CD14-positive monocyte (primary cell): Measurements from ENCODE around the gene FAM193A. TPM values are rescaled to one million over a fixed set of nuclear protein-coding genes. Genes with fewer than 3 reads are reported as not detected.
A peak's percentile ranks its signal among the peaks of the same experiment; 100 is the strongest.

ENCODE experiments used
- DNase-seq, 3 donors: peaks; one replicate each; pipeline ENCODE4 v3.0.0-alpha.2; 2011 to 2022
- H2AFZ ChIP-seq: 2 replicates; pipeline ENCODE4 v1.6.0; 2012; ENCODE audit warnings: mild to moderate bottlenecking, low read depth, low read length, inconsistent platforms; ENCODE audit not compliant: insufficient read depth, poor library complexity, severe bottlenecking
- H3K27ac ChIP-seq, 2 donors: 1 replicate in 1 of 2; 2 replicates in 1 of 2; pipeline ENCODE4 v1.5.1; 2012 to 2013; ENCODE audit warnings: low read length in 2 of 2, control low read depth in 1 of 2, inconsistent platforms in 1 of 2, low read depth in 1 of 2, mild to moderate bottlenecking in 1 of 2
- H3K27me3 ChIP-seq, 2 donors: one replicate each; pipeline versions ENCODE4 v1.6.0 to v1.6.1; 2011 to 2013; ENCODE audit warnings: low read length in 2 of 2; ENCODE audit not compliant: control insufficient read depth in 2 of 2, insufficient read depth in 2 of 2
- H3K36me3 ChIP-seq, 2 donors: replicated peaks in 1 of 2; 1 replicate in 1 of 2; 2 replicates in 1 of 2; pipeline versions ENCODE4 v1.5.1 to v1.6.1; 2012 to 2013; ENCODE audit warnings: low read length in 2 of 2, control low read depth in 1 of 2, inconsistent platforms in 1 of 2, mild to moderate bottlenecking in 1 of 2; ENCODE audit not compliant: insufficient read depth in 2 of 2, control insufficient read depth in 1 of 2
- H3K4me1 ChIP-seq, 2 donors: 1 replicate in 1 of 2; 2 replicates in 1 of 2; pipeline versions ENCODE4 v1.5.1 to v1.6.1; 2012 to 2013; ENCODE audit warnings: low read length in 2 of 2, control low read depth in 1 of 2, inconsistent platforms in 1 of 2, mild to moderate bottlenecking in 1 of 2, moderate library complexity in 1 of 2; ENCODE audit not compliant: insufficient read depth in 2 of 2, control insufficient read depth in 1 of 2
- H3K4me2 ChIP-seq: replicated peaks from 2 replicates; pipeline ENCODE3; 2012; ENCODE audit warnings: low read length, moderate library complexity, mild to moderate bottlenecking; ENCODE audit not compliant: poor library complexity, severe bottlenecking; ENCODE audit errors: extremely low read depth
- H3K4me3 ChIP-seq, 3 experiments: fragments of 200-600 bp in 1 of 3; sonication (generic) in 1 of 3; replicated peaks in 1 of 3; 1 replicate in 2 of 3; 2 replicates in 1 of 3; pipeline ENCODE4 v1.5.1; 2011 to 2013; ENCODE audit warnings: low read length in 3 of 3, mild to moderate bottlenecking in 3 of 3, control low read depth in 2 of 3, low read depth in 2 of 3, inconsistent platforms in 1 of 3, moderate library complexity in 1 of 3
- H3K79me2 ChIP-seq: 2 replicates; pipeline ENCODE4 v1.6.0; 2012; ENCODE audit warnings: mild to moderate bottlenecking, control low read depth, inconsistent platforms, low read length, moderate library complexity; ENCODE audit not compliant: insufficient read depth
- H3K9ac ChIP-seq: 2 replicates; pipeline ENCODE4 v1.6.0; 2017; ENCODE audit warnings: low read length, mild to moderate bottlenecking; ENCODE audit not compliant: insufficient read depth, poor library complexity, severe bottlenecking
- H3K9me3 ChIP-seq, 2 donors: replicated peaks in 1 of 2; 1 replicate in 1 of 2; 2 replicates in 1 of 2; pipeline versions ENCODE4 v1.5.1 to v1.6.1; 2012 to 2013; ENCODE audit warnings: low read length in 2 of 2, control low read depth in 1 of 2; ENCODE audit not compliant: control insufficient read depth in 1 of 2, insufficient read depth in 1 of 2
- H4K20me1 ChIP-seq: 2 replicates; pipeline ENCODE4 v1.6.0; 2012; ENCODE audit warnings: mild to moderate bottlenecking, low read length, control low read depth, moderate library complexity; ENCODE audit not compliant: insufficient read depth
- H3K27ac Mint-ChIP-seq, 7 donors: one replicate each; pipeline ENCODE4 v1.8.0; 2020; ENCODE audit warnings: mild to moderate bottlenecking in 7 of 7, mixed read lengths in 7 of 7, moderate library complexity in 6 of 7, inconsistent platforms in 2 of 7
- H3K27me3 Mint-ChIP-seq, 3 donors: one replicate each; pipeline ENCODE4 v1.8.0; 2021 to 2022; ENCODE audit warnings: low read depth in 3 of 3, mild to moderate bottlenecking in 3 of 3, mixed read lengths in 3 of 3, moderate library complexity in 3 of 3, inconsistent platforms in 1 of 3
- H3K36me3 Mint-ChIP-seq, 2 donors: one replicate each; pipeline ENCODE4 v1.8.0; 2020; ENCODE audit warnings: mixed read lengths in 2 of 2, inconsistent platforms in 1 of 2, mild to moderate bottlenecking in 1 of 2
- H3K4me1 Mint-ChIP-seq: one replicate; pipeline ENCODE4 v1.8.0; 2020; ENCODE audit warnings: mild to moderate bottlenecking, mixed read lengths
- H3K4me3 Mint-ChIP-seq, 2 donors: one replicate each; pipeline ENCODE4 v1.8.0; 2020; ENCODE audit warnings: mild to moderate bottlenecking in 2 of 2, mixed read lengths in 2 of 2, moderate library complexity in 1 of 2
- H3K9me3 Mint-ChIP-seq, 7 donors: one replicate each; pipeline ENCODE4 v1.8.0; 2020 to 2022; ENCODE audit warnings: mixed read lengths in 7 of 7, mild to moderate bottlenecking in 6 of 7, moderate library complexity in 6 of 7, inconsistent platforms in 2 of 7
- WGBS: methylation state at CpG from one replicate; pipeline ENCODE4 v1.1.5; 2013; ENCODE audit warnings: missing lambda C conversion rate; ENCODE audit not compliant: insufficient coverage; 5-methylcytosine and 5-hydroxymethylcytosine counted together
- intact Hi-C, 2 donors: fragments of 100-400 bp; cut with micrococcal nuclease; formaldehyde crosslinking; loops; one replicate each; pipeline versions ENCODE4 v1.15.0 to v1.15.1; 2023
- polyA plus RNA-seq, 3 donors: library from polyadenylated mRNA; depleted of rRNA in 1 of 3; unstranded in 2 of 3; stranded (reverse) in 1 of 3; fragments of 300-500 nt in 2 of 3; fragments of >200 nt in 1 of 3; fragmentation: Illumina TruSeq in 2 of 3; gene quantifications; 1 replicate in 2 of 3; 2 replicates in 1 of 3; pipeline ENCODE4 v1.2.3, GENCODE V29; 2012 to 2021
- TF ChIP-seq, protein P1 (sequence below): fragments of 200-600 bp; IDR thresholded peaks from one replicate; pipeline ENCODE4 v1.8.0; 2022; ENCODE audit warnings: antibody characterized with exemption, mild to moderate bottlenecking

Gene FAM193A
- polyA plus RNA-seq, 3 donors: 0.66 to 11.8 (median 0.82) TPM

DNA sequence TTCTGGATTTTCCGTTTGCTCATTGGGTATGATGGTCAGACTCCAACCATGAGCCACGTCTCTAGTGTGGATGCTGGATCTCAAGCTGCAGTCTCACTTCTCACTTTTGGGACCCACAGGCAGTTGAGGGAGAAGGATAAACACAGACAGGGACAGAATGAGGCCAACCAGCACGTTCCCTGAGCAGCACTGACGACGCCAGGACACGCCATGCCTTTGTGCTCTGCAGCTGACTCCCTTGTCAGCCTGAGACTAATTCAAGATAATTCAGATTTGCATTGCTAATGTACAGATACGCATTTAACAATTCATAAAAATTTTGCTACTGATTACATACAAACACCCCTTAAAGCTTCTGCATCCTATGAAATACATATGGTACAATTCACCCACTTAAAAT is 106.5 kb downstream of the FAM193A start:
- TF ChIP-seq, protein P1, sequence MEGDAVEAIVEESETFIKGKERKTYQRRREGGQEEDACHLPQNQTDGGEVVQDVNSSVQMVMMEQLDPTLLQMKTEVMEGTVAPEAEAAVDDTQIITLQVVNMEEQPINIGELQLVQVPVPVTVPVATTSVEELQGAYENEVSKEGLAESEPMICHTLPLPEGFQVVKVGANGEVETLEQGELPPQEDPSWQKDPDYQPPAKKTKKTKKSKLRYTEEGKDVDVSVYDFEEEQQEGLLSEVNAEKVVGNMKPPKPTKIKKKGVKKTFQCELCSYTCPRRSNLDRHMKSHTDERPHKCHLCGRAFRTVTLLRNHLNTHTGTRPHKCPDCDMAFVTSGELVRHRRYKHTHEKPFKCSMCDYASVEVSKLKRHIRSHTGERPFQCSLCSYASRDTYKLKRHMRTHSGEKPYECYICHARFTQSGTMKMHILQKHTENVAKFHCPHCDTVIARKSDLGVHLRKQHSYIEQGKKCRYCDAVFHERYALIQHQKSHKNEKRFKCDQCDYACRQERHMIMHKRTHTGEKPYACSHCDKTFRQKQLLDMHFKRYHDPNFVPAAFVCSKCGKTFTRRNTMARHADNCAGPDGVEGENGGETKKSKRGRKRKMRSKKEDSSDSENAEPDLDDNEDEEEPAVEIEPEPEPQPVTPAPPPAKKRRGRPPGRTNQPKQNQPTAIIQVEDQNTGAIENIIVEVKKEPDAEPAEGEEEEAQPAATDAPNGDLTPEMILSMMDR: no peak
- peaks cover 72 to 83% of the 10 kb centered on the region in 2 donors for H3K36me3 ChIP-seq
- H3K36me3 Mint-ChIP-seq: peaks cover 70 to 86% of the 10 kb centered on the region in 2 donors
- H3K4me3 Mint-ChIP-seq: no peak overlapping the region
- H3K4me3 ChIP-seq: no peak overlapping the region
- no peak overlapping the region for H3K27ac ChIP-seq
- H3K9me3 ChIP-seq: no peaks in the 10 kb centered on the region
- no peak for DNase-seq
- H4K20me1 ChIP-seq: peaks cover 12% of the 10 kb centered on the region
- H3K9ac ChIP-seq: no peak overlapping the region
- 66% methylated on average over 6 of the region's 7 CpGs for WGBS
- peak overlapping the region in 1 of 7 donors; percentile 16 for H3K27ac Mint-ChIP-seq
- H3K79me2 ChIP-seq: no peaks in the 10 kb centered on the region
- no peaks in the 10 kb centered on the region for H3K4me1 ChIP-seq
- H3K27me3 Mint-ChIP-seq: no peaks in the 10 kb centered on the region
- H3K9me3 Mint-ChIP-seq: peaks cover 0 to 2% (median 0%) of the 10 kb centered on the region in 7 donors
- H3K4me2 ChIP-seq: no peak overlapping the region
- H2AFZ ChIP-seq: no peak overlapping the region
- intact Hi-C loops: no loop called here
- no peaks in the 10 kb centered on the region for H3K4me1 Mint-ChIP-seq
- no peaks in the 10 kb centered on the region for H3K27me3 ChIP-seq

DNA sequence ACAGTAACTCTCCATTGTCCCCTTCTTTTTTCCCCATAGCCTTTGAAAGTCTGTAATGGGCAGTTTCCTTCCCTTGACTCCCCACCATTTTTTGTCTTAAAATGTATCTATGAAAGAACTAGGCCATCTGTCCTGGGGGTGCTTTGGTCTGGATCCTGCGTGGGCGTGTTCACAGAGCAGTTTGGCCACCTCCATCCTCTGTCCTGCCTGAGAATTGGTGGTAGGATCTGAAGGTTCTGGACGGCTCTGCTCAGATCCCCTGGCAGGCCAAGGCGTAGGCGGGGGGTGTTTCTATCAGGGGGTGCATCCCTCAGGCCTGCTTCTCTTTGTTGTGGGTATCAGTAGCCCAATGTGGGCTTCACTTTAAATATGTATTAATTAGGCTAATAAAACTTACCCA is 107.1 kb downstream of the FAM193A start:
- Histone ChIP-seq H3K27ac (no peak overlapping the region), H3K4me1 (no peaks in the 10 kb centered on the region), H3K27me3 (no peaks in the 10 kb centered on the region), H2AFZ (no peak overlapping the region), H3K4me2 (no peak overlapping the region), H3K4me3 (no peak overlapping the region), H3K79me2 (no peaks in the 10 kb centered on the region), H3K9ac (no peak overlapping the region), H4K20me1 (peaks cover 7% of the 10 kb centered on the region), H3K36me3 (peaks cover 72 to 83% of the 10 kb centered on the region in 2 donors), H3K9me3 (no peaks in the 10 kb centered on the region)
- Mint-ChIP-seq H3K4me3 (no peak overlapping the region), H3K4me1 (no peaks in the 10 kb centered on the region), H3K36me3 (peaks cover 70 to 86% of the 10 kb centered on the region in 2 donors), H3K27ac (peak overlapping the region in 1 of 7 donors; percentile 1), H3K9me3 (peaks cover 0 to 2% (median 0%) of the 10 kb centered on the region in 7 donors), H3K27me3 (no peaks in the 10 kb centered on the region)
- intact Hi-C loops: no loop called here
- TF ChIP-seq, protein P1: no peak
- DNase-seq: no peak
- no CpG with 5 or more reads among the region's 5 CpGs for WGBS
